GM18907 (cell line): ENCODE data around the gene ZBTB26.

Experiments
- ATAC-seq: cut with Tn5 transposase; IDR thresholded peaks from one replicate; pipeline ENCODE4 v1.9.1; 2021; ENCODE audit warnings: mild to moderate bottlenecking, moderate library complexity; ENCODE audit not compliant: unreplicated experiment

Gene ZBTB26

DNA sequence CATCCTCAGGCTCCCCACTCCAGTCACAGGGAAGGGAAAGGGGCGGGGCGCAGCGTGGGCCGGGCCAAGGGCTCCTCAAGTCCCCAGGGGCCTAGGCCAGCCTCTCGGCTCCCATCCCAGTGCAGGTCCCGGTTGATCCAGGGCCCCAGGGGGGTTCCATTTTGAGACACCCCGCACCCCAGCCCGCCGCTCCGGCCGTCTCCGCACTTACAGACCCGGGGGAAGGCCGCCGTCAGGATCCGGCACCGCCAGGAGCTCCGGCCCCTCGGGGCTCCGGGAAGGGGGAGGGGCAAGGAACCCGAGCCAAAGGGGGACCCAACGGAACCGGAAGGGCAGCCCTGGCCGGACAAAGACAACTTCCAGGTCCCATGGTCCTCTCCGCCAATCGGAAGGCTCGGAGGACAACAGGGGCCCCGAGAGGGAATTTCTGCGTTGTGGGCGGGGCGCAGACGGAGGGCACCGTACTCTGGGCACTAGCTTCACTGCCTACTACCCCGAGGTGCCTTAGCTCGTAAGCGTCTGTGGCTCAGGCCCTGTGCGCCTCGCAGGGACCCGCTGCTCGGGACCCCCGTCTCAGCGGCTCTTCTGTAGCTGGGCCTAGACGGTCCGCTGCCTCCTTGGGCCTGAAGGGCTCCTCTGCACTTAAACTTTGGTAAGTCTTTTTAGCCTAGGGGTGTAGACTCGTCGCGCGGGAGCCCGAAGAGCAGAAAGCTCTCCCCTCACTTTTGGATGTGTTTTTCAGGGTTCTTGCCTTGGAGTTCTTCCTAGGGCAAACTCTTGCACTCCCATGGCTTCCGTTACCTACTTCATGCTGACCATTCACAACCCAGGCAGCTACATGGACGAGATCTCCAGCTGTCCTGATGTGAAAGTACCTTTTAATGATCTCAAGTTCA is at the start of gene ZBTB26:
TSS of gene ZBTB26 (minus strand) at position 287 of the 896 bp plus-strand sequence. CDS start 11,578 bp downstream, outside the sequence.
- ATAC-seq, result peak; percentile 95

DNA sequence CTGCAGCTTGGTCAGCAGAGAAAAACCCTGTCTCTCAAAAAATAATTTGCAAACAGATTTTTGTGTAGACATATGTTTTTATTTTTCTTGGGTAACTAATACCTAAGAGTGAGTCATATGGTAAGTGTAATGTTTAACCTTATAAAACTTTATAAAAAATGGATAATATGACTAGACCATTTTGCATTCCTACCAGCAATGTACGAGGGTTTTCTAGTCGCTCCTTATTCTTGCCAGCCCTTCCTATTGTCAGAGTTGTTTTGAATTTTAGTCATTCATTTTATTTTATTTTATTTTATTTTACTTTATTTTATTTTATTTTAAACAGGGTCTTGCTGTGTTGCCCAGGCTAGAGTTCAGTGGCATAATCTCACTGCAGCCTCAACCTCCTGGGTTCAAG is 47.3 kb upstream of the ZBTB26 start:
- ATAC-seq, result no peak

GRCh38 chr9:122975196-122975595 is 43.9 kb upstream of the ZBTB26 start:
- no peak for ATAC-seq

DNA sequence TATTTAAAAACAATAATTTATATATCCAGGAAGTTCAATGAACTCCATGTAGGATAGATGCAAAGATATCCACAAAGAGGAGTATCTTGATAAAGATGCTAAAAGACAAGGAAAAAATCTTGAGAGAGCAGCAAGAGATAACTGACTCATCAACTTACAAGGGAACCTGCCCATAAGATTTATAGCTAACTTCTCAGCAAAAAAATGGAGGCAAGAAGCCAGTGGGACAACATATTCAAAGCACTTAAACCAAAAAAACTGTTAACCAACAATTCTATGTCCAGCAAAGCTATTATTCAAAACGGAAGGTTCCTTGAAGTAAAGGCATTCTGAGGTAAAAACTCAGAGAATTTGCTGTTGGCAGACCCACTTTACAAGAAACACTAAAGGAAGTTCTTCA is 29.8 kb upstream of the ZBTB26 start:
- ATAC-seq, result no peak

DNA sequence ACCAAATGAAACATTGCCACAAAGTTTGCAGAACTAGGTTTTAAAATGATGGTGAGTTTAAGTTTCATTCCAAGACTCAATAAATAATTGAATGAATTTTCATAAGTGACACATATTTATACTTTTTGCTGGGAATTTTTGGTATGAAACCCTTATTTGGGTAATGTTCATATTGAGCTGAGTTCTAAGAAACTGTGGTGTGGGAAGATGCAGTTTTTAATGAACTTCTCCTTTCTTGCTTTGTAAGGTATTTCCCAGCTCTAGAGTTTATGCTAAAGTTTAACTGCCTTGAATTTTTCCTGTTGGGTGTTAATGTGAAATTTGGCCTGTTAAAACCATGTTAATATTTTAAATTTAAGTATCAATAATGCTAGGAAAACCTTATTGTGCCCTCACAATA is 24.6 kb upstream of the ZBTB26 start:
- ATAC-seq, result no peak

DNA sequence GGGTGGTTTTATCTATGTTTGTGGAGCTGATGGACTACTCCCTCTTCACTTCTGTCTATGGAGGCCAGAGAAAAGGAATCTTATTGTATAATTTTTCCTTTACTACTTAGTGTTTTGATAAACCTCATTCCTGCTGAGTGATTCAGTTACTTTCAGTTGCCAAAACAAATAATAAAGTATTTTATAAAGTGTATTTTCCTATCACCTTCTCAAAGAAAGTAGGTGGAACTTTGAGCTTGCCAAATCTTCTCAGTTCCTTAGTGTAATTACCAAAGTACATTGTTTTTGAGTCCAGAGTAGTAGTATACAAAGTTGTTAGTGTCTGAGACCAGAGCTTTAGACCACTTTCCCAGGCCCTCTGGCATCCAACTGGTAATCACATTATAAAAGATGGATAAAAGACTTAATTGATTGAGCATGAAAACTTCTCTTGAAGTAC is 23.0 kb upstream of the ZBTB26 start:
- ATAC-seq, result no peak

GRCh38 chr9:122951056-122951455 is 19.7 kb upstream of the ZBTB26 start:
- no peak for ATAC-seq

DNA sequence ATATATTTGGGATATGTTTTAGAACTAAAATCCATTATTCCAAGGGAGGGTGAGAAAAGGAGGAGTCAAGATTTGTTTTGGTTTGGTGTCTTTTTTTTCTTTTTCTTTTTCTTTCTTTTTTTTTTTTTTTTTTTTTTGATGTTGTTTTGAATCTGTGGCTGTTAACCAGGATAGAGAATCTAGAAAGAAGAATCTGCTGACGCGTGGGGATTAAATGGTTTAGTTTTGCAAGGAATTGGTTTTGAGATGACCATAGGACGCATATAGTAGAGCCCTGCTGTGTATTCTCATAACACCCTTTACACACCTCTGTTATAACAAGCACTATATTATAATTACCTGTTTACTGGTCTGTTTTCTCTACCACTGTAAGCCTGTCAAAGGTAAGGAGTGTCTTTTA is 19.0 kb upstream of the ZBTB26 start:
- no peak for ATAC-seq

DNA sequence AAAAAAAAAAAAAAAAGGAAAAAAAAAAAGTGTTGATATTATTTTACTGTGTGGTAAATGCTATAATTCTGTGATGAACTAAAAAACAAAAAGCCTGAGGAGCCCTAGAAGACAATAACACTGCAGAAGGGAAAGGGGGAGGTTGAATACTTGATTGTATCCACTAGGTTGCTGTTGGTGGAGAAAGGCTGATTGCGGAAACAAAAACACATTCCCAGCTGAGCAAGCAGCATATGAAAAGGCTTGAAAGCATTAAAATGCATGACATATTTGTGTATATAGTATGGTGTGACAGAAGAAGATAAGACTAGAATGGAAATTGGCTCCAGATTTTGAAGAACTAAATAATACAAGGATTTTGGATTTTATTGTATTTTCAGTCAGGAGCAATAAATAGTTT is 18.4 kb upstream of the ZBTB26 start:
- ATAC-seq, result no peak

DNA sequence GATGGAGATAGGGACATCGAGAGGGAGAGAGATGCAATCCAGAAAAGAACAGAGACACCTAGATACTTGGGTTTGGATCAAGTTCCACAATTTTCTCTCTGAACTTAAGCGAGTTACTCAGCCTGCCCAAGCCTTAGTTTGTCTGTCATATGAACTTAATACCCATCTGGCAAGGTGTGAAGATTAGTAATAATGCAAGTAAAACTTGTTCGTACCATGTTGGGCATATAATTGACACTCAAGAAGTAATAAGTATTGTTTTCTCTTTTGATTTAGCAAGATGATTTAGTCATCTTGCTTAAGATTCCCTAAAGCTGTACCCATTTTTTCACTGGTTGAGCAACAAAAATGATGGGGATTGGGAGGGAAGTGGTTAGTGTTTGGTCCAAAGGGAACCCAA is 17.0 kb upstream of the ZBTB26 start:
- ATAC-seq, result no peak

- no peak for ATAC-seq
Observed at GRCh38 chr9:122946461-122947005, 15.2 kb upstream of the ZBTB26 start.

- no peak for ATAC-seq
Observed at GRCh38 chr9:122944960-122945888, 13.9 kb upstream of the ZBTB26 start.

DNA sequence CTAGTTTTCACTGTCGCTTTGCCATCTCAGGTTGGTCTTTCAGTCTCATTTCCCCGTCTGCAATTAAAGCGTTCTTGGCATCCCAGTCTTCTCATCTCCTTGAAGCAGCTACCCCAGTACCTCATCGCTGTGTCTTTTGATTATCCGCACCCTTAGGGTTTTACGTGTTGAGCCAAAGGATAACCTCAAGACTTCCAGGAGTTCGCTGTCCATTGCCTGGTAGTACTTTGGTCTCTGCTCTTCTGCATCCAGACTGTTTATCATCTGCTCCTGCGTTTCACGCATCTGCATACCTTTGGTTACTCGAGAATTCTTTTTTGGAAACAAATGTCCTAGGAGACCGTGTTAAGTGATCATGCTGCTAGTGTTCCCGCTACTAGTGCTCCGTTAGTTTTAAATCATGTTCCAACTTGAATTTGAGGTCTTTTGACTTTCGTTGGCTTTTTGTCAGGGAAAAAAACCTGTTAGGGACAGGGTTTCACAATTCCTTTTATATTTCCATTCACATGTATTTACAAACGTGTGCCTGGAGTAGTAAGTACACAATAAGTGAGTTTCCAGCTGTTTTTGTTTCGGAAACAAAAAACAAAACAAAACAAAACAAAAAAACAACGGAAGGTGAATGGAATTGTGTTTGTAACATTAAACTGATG is 10.4 kb upstream of the ZBTB26 start:
- ATAC-seq, result peak; percentile 4

DNA sequence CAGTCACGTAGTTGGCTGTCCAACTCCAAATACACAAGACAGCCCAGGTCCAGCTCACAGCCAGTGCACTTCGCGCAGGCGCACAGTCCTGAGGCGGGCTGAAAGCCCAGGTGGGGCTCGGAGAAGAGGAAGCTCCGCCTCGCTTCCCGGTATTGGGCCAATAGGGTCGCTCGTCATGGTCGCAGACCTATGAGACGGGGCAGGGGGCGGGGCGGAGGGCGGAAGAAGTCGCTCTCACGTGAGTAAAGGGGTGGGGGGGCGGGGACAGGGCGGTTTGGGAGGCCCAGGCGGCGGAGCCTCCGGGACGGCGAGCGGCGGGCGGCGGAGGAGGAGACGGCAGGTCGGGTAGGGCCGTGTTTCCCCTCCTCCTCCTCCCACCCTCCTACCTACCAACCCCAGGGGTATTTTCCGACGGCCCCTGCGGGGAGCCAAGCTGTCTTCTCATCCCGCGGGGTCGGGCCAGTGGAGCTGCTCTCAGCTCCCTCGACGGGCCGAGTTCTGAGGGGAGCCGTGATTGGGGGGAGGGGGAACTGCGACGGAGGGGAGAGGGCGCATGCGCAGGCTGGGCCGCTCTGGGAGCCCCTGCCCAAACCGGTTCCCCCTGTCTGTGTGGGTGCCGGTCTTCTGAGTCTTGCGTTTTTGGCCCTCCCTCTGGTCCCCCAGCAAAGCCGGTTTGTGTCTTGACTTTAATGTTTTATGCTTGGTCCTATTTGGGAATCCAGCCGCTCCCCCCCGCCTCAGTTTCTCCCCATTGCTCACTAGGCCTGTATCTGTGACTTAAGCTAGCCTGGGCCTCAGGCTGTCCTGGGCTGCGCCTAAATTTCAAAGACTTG is 9.7 kb upstream of the ZBTB26 start, which contains the start of gene RABGAP1:
TSS of gene RABGAP1 (plus strand) at position 272 of the 833 bp plus-strand sequence. CDS start 16,040 bp downstream, outside the sequence.
- peak; percentile 97 for ATAC-seq

GRCh38 chr9:122940454-122940748 is 9.1 kb upstream of the ZBTB26 start:
- no peak for ATAC-seq

DNA sequence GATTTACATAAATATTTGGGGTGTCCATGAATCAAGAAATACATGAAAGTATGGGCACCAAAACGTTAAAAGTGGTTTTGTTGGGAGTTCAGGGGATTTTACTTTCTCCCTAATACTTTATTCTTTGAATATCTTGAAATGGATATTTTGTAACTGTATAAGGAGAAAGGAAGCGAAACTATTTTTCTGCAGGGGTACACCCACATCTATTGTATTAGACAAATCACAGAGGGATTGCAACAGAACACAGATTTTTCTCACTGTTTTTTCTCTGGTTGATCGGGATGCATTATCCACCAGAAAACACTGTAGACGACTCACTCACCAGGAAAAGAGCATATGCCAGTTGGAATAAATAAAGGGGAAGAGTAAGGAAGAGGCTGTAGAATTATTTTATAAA is 8.3 kb upstream of the ZBTB26 start:
- no peak for ATAC-seq

DNA sequence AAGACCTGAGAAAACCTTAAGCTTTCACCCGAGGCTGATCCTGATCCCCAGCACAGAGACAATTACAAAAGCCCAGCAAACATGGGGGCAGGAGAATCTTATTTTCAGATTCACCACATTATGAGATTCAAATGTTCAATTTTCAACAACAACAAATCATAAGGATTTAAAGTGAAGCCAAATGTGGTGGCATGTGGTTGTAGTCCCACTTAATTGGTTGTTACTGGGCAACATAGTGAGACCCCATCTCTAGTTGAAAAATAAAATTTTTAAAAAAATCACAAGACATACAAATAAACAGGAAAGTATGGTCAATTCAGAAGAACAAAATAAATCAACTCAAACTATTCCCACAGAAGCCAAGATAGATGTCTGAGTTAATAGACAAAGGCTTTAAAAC is 5.6 kb upstream of the ZBTB26 start:
- ATAC-seq, result no peak

DNA sequence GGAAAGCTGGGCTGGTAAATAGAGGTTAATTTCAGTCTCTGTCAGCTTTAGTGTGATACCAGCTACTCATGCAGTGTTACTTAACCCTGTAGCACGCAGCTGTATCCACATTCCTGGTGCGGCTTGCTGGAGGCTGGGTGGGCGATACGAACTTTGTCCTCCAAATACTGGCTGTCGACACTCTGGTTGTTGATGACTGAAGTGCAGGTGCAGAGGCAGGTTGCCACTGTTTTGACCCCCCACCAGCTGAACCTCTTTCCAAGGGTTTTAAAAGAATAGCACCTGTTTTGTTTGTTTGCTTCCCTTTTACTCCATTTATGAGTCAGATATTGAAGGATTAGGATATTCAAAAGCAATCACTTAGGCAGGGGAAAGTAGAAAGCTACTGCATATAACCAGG is 5.2 kb upstream of the ZBTB26 start:
- ATAC-seq, result no peak

DNA sequence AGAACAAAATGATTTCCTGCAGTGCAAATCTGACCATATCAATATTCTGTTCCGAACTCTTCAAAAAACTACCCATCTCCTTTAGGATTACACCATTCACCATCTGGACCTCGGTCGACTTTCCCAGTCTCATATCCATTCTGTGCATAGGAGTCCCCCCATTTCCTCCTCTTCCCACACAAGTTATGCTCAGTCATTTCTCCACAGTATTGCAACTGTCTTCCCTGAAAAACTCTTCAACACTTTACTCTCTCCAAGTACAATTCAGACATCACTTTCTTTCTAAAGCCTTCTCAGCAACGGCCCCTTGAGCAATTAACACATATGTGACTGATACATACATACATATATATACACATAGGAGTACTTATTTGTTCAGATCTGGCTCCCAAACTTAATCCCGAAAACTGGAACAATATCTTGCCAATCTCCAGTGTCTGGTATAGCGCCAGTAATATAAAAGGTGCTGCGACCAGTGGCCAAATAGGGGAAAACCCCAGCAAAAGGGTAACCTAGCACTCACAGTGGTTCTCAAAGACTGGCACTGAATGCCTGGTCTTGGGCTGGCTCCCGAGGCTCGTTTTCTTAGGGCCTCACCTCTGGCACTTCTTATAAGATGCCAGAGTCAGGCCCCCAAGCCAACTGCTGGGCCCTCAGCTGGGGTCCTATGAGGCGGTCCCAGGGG is 629 bp downstream of the ZBTB26 start:
- ATAC-seq, result peak; percentile 38
